Esophagus mucosa (tissue), 1 donor: ENCODE data around the gene HOXD10. TPM values are rescaled to one million over a fixed set of nuclear protein-coding genes. Genes with fewer than 3 reads are reported as not detected.
A peak's percentile ranks its signal among the peaks of the same experiment; 100 is the strongest.

Source experiments
- ATAC-seq: fragments of 200-7000 bp; cut with Tn5 transposase; one replicate; pipeline ENCODE4 v1.9.1; 2020
- total RNA-seq: library from RNA; stranded (reverse); gene quantifications from one replicate; pipeline ENCODE4 v1.2.4, GENCODE V29; 2023
- donor health status: DM: yes; HTN: yes; CAD: no.

The HOXD10 gene
- total RNA-seq, 1 donor from 2014 or later, result 0.24 TPM

- no peak for ATAC-seq
These were observed 20.2 kb upstream of the HOXD10 start for GRCh38 chr2:176096243-176096985.

DNA sequence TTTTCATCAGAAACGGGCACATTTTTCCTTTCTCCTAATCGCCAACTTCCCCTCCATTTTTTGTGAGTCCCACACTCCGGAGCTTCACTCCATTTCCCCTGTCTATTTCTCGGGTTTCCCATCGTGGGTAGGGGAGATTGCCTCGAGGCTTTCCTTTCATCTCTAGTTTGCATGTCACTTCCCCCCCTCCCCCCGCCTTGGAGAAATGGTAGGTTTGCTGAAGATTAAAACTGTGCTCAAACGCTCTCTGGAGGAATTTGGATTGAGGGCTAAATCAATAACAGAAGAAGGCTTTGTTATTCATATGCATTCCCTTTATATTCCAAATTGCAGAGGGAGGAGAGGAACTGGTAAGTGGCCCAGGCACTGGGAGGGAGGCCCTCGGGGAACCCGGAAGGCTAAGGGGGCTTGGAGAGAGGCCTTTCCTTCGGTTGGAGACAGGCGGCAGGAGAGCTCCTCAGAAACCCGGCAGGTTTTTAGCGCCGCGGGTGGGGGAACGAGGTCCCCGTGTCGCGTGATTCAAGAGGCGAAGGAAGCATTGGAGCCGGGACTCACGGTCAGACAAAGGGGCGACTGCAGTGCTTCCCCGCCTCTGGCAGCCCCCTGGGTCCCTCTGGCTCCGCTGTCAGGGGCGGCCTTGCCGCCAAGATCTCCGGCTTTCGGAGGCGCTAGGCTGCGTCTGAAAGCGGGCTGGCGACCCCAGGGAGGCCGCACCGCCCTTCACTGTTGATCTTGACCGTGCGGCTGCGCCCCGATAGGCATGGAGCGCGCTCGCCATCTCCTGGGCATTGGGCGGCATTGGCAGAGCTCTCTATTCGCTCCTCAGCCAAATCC, 19.4 kb upstream of the HOXD10 start:
- peak; percentile 86 for ATAC-seq

GRCh38 chr2:176097820-176098365, 18.7 kb upstream of the HOXD10 start:
- ATAC-seq, result no peak

GRCh38 chr2:176098366-176099158, 18.0 kb upstream of the HOXD10 start:
- no peak for ATAC-seq

DNA sequence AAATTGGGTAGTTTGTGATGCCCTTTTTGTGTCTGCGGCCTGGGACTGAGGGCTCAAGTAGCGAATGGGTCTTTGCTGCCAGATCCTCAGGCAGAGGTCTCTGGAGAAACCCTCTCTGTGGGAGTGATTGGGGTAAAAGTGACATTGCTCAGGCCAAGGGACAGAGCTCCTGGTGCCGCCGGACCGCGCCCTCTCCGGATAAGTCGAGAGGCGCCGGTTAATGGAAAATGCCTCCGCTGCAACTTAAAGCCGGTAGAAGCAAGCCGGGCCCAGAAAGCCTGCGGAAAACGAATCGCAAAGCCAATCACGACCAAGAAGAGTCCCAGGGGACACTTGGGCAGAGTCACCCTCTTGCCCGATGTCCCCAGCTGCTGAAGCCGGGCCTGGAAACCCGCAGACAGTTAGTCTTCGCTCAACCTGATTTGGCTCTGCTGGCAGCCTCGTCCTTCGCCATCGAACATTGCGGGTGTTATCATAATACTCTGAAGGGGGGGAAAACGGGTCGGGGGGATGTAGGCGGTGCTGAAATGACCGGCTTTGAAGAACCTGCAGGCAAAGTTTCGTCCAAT, 17.3 kb upstream of the HOXD10 start:
- ATAC-seq, result no peak

DNA sequence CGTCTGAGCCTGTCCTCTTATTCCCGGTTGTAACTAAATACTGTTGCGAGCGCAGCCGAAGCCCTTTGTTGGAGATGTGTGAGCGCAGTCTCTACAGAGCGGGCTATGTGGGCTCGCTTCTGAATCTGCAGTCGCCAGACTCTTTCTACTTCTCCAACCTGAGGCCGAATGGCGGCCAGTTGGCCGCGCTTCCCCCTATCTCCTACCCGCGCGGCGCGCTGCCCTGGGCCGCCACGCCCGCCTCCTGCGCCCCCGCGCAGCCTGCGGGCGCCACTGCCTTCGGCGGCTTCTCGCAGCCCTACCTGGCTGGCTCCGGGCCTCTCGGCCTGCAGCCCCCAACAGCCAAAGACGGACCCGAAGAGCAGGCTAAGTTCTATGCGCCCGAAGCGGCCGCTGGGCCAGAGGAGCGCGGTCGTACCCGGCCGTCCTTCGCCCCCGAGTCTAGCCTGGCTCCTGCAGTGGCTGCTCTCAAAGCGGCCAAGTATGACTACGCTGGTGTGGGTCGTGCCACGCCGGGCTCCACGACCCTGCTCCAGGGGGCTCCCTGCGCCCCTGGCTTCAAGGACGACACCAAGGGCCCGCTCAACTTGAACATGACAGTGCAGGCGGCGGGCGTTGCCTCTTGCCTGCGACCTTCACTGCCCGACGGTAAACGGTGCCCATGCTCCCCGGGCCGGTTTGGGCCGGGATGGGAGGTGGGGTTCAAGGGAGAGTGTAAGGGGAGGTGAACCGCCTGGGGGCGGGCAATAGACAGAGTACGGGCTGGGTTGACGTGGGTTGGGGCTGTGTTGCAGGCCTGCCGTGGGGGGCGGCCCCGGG, 16.6 kb upstream of the HOXD10 start, which contains the start of gene HOXD12:
Gene HOXD12 (plus strand): TSS at position 68 of the 819 bp plus-strand sequence. CDS start 7 bp downstream, at position 75.
- ATAC-seq, result no peak

DNA sequence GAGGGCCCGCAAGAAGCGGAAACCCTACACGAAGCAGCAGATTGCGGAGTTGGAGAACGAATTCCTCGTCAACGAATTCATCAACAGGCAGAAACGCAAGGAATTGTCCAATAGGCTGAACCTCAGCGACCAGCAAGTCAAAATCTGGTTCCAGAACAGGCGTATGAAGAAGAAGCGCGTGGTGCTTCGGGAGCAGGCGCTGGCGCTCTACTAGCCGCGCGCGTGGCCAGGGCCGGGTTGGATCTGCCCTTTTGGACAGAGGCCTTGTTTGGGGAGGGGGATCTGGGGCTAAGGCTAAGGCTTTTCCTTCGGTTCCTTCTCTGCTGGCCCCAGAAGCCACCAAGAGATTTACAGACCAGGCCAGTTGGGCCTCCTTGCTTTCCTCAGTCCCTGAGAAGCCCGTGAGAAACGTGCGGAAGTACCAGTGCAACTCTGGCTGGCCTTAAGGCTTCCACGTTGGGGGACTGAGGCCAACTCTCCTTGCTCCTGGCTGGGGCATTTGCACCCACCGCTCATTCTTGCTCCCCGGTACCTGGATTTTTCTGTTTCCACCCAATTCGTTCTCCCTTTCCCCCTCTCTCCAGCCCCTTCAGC, 15.9 kb upstream of the HOXD10 start:
- no peak for ATAC-seq

- no peak for ATAC-seq
These were observed 15.3 kb upstream of the HOXD10 start for GRCh38 chr2:176101216-176101830.

DNA sequence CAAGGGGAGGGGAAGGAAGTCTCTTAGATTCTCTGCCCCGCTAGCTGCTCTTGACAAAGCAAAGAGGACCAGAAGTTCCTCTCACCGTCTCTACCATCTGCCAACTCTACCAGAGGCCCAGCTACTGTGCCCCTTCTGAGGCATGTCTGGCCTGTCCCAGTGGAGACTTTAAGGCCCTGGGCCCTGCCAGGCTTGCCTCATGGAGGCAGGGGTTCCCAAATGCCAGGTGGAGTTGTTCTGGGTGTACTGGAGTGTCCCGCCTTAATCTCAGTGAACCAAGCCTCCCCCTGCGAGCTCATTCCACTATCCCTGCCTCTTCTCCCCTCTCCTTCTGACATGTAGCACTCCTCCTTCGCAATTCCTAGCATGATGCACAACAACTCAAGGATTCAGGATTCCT, 14.7 kb upstream of the HOXD10 start:
- ATAC-seq, result no peak

GRCh38 chr2:176102309-176102866, 14.2 kb upstream of the HOXD10 start:
- no peak for ATAC-seq

DNA sequence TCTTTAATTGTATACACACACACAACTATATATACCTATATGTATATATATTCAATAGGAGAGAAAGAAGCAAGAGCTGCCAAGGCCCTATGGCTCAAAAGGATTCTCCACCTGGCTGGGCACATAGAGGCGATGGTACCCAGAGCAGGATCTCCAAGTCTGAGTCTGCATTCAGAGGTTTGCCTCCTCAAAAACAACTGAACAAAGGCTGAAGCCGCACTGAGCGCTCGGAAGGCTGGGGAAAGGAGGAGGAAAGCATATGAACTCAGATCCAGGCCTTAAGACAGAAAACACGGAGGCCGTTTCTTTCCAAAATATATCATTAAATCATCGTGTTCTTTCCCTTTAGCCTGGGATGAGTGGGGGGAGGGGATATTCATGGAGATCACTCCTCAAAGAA, 13.4 kb upstream of the HOXD10 start:
- no peak for ATAC-seq

- no peak for ATAC-seq
These were observed 12.7 kb upstream of the HOXD10 start for GRCh38 chr2:176103742-176104315.

- no peak for ATAC-seq
These were observed 12.1 kb upstream of the HOXD10 start for GRCh38 chr2:176104316-176105077.

DNA sequence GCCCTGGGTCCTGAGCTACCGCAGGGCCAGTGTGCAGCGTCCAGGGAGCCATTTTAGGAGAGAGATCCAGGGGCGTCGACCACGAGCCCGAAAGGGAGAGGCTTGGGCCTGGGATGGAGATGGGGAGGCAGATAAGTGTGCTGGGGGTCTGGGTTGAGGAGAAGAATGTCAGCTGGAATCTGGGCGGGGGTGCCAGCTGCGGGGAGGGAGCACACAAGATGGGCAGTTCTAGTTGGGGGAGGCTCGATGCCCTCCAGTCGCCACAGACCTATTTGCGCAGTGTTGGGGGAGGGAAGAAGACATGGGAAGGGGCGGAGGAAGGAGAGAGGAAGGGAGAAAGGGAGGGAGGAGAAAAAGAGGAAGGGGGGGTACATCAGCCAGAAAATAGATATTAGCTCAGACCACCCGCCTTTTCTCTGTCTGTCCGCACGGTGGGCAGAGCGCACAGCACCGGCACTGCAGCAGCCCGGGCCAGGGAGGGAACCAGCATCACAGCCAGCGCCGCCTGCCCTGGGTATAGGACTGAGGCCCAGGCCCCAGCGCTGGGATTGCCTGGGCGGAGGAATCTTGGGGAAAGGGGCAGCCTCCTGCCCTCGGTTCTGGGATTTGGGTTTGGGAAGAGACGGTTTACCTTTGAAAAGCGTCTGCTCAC, 11.4 kb upstream of the HOXD10 start:
- ATAC-seq, result no peak

- no peak for ATAC-seq
These were observed 10.6 kb upstream of the HOXD10 start for GRCh38 chr2:176105730-176106580.

DNA sequence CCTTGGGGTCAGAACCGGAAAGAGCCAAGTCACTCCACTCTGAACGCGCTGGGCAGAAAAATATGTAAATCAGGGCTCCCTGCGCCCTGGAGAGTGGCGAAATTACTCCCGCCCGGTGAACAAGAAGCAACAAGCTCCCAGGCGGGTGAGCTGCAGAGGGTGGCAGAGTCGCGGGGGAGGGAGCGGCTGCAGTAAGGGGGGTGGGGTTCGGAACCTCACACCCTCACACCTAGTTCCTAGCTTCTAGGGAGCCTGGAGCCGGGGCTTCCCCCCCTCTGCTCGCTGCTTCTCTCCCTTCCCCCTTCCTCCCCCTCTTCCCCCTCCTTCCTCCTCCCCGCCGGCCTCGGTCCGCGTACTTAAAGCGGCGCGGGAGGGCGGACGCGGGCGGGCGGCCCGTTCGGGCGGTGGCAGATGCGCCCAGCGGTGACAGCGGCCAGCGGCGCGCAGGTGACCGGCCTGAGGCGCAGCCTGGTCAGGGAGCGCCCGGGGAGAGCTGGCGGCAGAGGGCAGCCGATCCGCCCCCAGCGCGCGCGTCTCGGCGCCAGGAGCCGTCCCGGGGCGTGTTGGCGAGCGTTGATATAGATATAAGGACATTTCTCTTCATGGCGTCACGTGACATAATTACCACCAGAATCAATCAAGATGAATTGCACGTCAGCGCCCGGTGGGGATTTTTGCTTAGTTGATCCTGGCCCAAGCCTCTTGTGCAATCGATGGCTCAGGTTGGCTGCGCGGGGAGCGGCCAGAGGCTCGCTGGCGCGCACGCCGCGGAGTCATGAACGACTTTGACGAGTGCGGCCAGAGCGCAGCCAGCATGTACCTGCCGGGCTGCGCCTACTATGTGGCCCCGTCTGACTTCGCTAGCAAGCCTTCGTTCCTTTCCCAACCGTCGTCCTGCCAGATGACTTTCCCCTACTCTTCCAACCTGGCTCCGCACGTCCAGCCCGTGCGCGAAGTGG, 9.7 kb upstream of the HOXD10 start, which contains the start of gene HOXD11:
Gene HOXD11 (plus strand): TSS at position 700 of the 959 bp plus-strand sequence. CDS start 76 bp downstream, at position 776.
- ATAC-seq, result peak; percentile 69
